Left colon (tissue), 2 donors: ENCODE results near the gene PTGDR. TPM values are rescaled to one million over a fixed set of nuclear protein-coding genes. Genes with fewer than 3 reads are reported as not detected.

ENCODE experiments used
- ATAC-seq: fragments of 200-7000 bp; cut with Tn5 transposase; one replicate; pipeline ENCODE4 v1.9.1; 2020; ENCODE audit warnings: mild to moderate bottlenecking, moderate library complexity
- DNase-seq, 2 donors: peaks; one replicate each; pipeline ENCODE4 v3.0.0-alpha.2; 2020
- intact Hi-C, 2 donors: fragments of 100-400 bp; cut with DNase I in 1 of 2; cut with micrococcal nuclease in 1 of 2; formaldehyde crosslinking; loops; one replicate each; pipeline versions ENCODE4 v1.11.2 to v1.14.0; 2022; cut with DNase I, micrococcal nuclease
- total RNA-seq, 2 donors: library from RNA; stranded (reverse); fragmentation: NEBNext Ultra II Directional; extraction: Animal tissue kit (Norgen Biotek cat#: 25700); gene quantifications; one replicate each; pipeline ENCODE4 v1.2.1, GENCODE V29; 2021
- donor health status: DM: no; HTN: no; CAD: no.
- donor health status: DM: yes; HTN: yes; CAD: no.

Gene PTGDR
- total RNA-seq, 2 donors from 2014 or later = 18.4 to 19.6 TPM

GRCh38 chr14:52258783-52259182 lies 8.7 kb upstream of the PTGDR start:
- no peak for DNase-seq
- ATAC-seq = no peak
- intact Hi-C loops = no loop called here

- DNase-seq = no peak
- intact Hi-C loops = no loop called here
- ATAC-seq = no peak
These were observed 8.1 kb upstream of the PTGDR start for GRCh38 chr14:52259434-52259833.

DNA sequence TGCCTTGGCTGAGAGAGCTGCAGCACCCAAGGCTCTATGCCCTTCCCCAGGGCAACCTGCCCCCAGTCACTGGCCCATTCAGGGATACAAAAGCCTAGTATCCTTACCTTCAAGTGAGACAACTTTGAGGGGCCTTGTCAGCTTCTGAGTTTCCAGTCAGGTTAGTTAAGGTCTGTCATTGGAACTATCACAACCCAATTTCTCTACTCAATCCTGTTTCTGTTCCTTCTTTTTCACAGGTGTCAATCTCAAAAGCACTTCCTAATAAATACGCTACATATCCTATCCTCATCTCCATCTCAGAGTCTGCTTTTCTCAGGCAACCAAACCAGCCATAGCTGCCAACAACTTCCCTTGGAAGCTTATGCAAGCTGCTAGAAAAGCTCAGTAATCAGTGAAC lies 4.9 kb upstream of the PTGDR start:
- no peak for ATAC-seq
- intact Hi-C loops = no loop called here
- DNase-seq = no peak

GRCh38 chr14:52263190-52263589 lies 4.3 kb upstream of the PTGDR start:
- ATAC-seq (no peak), DNase-seq (no peak)
- intact Hi-C loops = no loop called here

GRCh38 chr14:52265253-52265652 lies 2.2 kb upstream of the PTGDR start:
- intact Hi-C loops = no loop called here
- ATAC-seq (no peak), DNase-seq (no peak)

GRCh38 chr14:52266179-52266578 lies 1.3 kb upstream of the PTGDR start:
- intact Hi-C loops = no loop called here
- ATAC-seq = no peak
- no peak for DNase-seq

GRCh38 chr14:52266782-52267181 lies 716 bp upstream of the PTGDR start:
- intact Hi-C loops = no loop called here
- DNase-seq (no peak), ATAC-seq (no peak)

DNA sequence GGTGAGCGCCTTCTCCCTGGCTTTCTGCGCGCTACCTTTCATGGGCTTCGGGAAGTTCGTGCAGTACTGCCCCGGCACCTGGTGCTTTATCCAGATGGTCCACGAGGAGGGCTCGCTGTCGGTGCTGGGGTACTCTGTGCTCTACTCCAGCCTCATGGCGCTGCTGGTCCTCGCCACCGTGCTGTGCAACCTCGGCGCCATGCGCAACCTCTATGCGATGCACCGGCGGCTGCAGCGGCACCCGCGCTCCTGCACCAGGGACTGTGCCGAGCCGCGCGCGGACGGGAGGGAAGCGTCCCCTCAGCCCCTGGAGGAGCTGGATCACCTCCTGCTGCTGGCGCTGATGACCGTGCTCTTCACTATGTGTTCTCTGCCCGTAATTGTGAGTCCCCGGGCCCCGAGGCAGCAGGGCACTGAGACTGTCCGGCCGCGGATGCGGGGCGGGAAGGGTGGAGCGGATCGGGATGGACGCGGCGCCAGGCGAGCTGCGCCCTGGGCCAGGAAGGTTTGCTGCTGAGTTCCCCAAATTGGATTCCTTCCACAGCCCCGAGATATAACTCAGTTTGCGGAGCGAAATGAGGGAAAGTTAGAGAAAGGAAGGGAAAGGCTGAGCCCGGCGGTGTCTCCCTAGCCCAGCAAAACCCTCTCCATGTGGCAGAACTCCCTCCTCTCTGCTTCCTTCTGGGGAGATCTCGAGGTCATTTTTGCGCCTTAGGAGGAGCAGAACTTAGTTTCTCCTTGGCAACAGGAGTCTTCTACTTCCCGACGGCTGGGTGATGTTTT lies 972 bp downstream of the PTGDR start:
- DNase-seq (peak in 1 of 2 donors; percentile 41), ATAC-seq (peak; percentile 47)
- intact Hi-C loops = no loop called here

GRCh38 chr14:52269100-52269499 lies 1.6 kb downstream of the PTGDR start:
- DNase-seq = peak in 1 of 2 donors; percentile 19
- intact Hi-C loops = no loop called here
- ATAC-seq = no peak

GRCh38 chr14:52269982-52270381 lies 2.5 kb downstream of the PTGDR start:
- intact Hi-C loops = loop anchor here in 1 of 2 donors (10.0 kb wide), 1 partner anchor 275 kb away; no protein-coding TSS in a partner anchor
- ATAC-seq (no peak), DNase-seq (no peak)

GRCh38 chr14:52271538-52271937 lies 4.0 kb downstream of the PTGDR start:
- no peak for DNase-seq
- intact Hi-C loops = loop anchor here in 1 of 2 donors (10.0 kb wide), 1 partner anchor 277 kb away; no protein-coding TSS in a partner anchor
- no peak for ATAC-seq

DNA sequence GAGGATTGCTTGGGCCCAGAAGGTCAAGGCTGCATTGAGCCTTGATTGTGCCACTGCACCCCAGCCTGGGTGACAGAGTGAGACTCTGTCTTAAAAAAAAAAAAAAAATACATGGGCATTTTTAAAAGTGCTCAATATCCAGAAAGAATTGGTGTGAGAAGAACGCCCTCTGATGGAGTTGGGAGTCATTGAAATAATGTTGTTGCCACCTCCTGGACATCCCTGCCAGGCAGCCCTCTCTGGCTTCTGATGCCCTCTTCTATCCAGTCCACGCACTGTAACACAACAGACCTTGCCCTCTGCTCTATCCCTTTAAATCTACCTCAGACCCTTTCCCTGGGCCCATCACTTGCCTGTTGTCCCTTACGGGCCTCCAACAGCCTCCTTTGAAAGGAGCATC lies 4.9 kb downstream of the PTGDR start:
- intact Hi-C loops = loop anchor here in 1 of 2 donors (10.0 kb wide), 1 partner anchor 278 kb away; no protein-coding TSS in a partner anchor
- ATAC-seq (peak; percentile 37), DNase-seq (peak; percentile 36 to 37)

DNA sequence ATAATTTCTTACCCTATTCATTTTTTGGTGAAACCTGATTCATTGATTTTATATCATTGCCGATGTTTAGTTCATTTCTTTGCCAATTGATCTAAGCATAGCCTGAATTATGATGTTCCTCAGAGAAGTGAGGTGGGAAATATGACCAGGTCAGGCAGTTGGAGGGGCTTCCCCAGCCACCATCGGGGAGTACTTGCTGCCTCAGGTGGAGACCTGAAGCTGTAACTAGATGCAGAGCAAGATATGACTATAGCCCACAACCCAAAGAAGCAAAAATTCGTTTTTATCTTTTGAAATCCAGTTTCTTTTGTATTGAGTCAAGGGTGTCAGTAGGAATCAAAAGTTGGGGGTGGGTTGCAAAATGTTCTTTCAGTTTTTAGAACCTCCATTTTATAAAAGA lies 7.9 kb downstream of the PTGDR start:
- ATAC-seq = no peak

GRCh38 chr14:52277552-52277951 lies 10.1 kb downstream of the PTGDR start:
- no peak for ATAC-seq
- intact Hi-C loops = loop anchor here in 1 of 2 donors (10.0 kb wide), 1 partner anchor 283 kb away; no protein-coding TSS in a partner anchor
- no peak for DNase-seq

More for the DNA sequence above, 7.9 kb downstream of the PTGDR start:
- intact Hi-C loops = loop anchor here in 1 of 2 donors (10.0 kb wide), 1 partner anchor 281 kb away; no protein-coding TSS in a partner anchor
- DNase-seq = no peak

DNA sequence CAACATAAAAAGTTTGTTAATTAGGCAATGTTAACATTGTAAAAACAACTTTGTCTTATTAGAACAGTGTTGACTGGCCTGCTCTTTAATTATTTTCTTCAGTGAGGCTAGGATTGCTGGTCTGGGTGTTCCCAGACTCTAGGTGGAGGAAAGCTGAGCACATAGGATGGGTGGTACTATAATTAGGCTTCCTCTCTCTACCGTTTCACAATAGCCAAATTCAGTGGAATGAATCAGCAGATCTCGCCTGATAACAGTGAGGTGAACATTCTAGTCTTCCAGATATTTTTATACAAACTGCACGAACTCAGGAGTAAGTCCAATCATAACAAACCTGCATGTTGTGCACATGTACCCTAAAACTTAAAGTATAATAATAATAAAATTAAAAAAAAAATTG lies 11.9 kb downstream of the PTGDR start:
- ATAC-seq = no peak
- no peak for DNase-seq
- intact Hi-C loops = loop anchor here in 1 of 2 donors (10.0 kb wide), 1 partner anchor 285 kb away; no protein-coding TSS in a partner anchor

DNA sequence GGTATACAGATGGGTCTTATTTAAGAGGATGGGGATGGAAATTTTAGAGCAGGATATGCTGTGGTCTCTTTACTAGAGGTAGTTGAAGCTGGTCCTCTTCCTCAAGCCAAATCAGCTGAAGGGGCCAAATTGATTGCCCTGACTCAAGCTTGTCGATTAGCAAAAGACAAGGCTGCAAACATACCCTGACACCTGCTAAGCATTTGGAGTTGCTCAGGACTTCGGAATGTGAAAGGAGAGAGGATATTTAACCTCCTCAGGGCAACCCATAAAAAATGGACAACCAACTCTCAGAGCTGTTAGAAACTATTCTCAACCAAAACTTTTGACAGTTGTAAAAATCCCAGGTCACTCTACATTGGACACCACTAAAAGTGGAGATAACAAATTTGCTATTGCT lies 15.6 kb downstream of the PTGDR start:
- ATAC-seq = no peak
- DNase-seq = no peak
- intact Hi-C loops = no loop called here

GRCh38 chr14:52286661-52287649 lies 19.5 kb downstream of the PTGDR start:
- no peak for DNase-seq
- no peak for ATAC-seq
- intact Hi-C loops = no loop called here

DNA sequence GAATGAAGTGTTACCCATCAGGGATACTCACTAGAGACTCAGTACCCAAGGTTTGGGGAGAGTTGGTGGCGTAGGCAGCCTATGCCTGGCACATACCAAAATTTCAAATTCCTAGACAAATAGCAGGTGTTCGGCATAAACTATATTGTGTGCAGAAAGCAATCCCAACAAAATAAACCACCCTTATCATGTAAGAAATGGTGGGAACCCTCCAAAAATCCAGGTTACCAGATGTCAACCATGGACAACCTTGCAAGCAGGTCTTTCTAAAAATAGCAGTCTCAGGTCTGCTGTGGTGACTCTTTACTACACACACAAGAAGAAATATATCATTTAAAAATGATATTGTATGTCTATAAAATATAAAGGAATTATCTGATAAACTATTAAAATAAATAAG lies 28.9 kb downstream of the PTGDR start:
- intact Hi-C loops = no loop called here
- DNase-seq = no peak
- no peak for ATAC-seq

DNA sequence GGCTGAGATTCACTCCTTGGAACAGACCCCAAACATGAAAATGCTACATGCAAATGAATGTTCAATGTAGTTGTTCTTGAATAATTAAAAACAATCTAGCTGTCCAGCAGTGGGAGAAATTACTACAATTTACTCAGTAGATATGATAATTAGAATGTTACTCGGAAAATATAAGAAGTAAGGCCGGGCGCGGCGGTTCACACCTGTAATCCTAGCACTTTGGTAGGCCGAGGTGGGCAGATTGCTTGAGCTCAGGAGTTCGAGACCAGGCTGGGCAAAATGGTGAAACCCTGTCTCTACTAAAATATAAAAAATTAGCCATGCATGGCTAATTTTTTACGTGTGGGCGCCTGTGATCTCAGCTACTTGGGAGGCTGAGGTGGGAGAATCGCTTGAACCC lies 31.3 kb downstream of the PTGDR start:
- ATAC-seq (no peak), DNase-seq (no peak)
- intact Hi-C loops = no loop called here
